ENCODE data around the gene FARSB. TPM values are rescaled to one million over a fixed set of nuclear protein-coding genes. Genes with fewer than 3 reads are reported as not detected.

Gene FARSB
- total RNA-seq (2021) (70.3 and 72.1 TPM in 2 replicates), Bru-seq, nascent RNA (percentile 94 among the genes with signal in this experiment), BruChase-seq, experiment 1, labeled RNA remaining after a 2-hour chase (percentile 85 among the genes with signal in this experiment), BruChase-seq, experiment 2, labeled RNA remaining after a 6-hour chase (percentile 86 among the genes with signal in this experiment)
- long read RNA-seq, transcript FARSB-201 (17 exons, 3,369 nt) = major isoform, 369 of 399 reads
- long read RNA-seq, partial matches to known transcripts = 3 of 399 reads
- long read RNA-seq, other reads (novel, unspliced or antisense) = 27 of 399 reads

GRCh38 chr2:222655787-222656525 lies at the start of gene FARSB:
Gene FARSB, minus strand, starts transcription at chr2:222656092. Its CDS starts 19 bp downstream, at chr2:222656073.
- peaks cover 34% of the 10 kb centered on the region for H3K4me1 ChIP-seq (ENCODE audit: insufficient read depth, low read length, poor library complexity, severe bottlenecking)
- DNase-seq (ENCODE audit: low spot score) = peak; percentile 98
- no peak for TF ChIP-seq CTCF (conservative IDR thresholded peaks at IDR 0.05; ENCODE audit: low read depth, low read length)
- TF ChIP-seq EZH2 (IDR thresholded peaks at IDR 0.05; ENCODE audit: borderline replicate concordance, low read depth, low read length, poor library complexity, severe bottlenecking) = no peak
- ChIA-PET CTCF (no interaction called here), POLR2A (ENCODE audit: low non-redundant PET) (no interaction called here)
- no peaks in the 10 kb centered on the region for H3K27me3 ChIP-seq (replicated peaks; ENCODE audit: insufficient read depth, low read depth, low read length, poor library complexity)
- intact Hi-C loops (cut with micrococcal nuclease; ENCODE audit: unreplicated experiment) = no loop called here
- no TSS peak for BruUV-seq (replicated peaks)
- no peaks in the 10 kb centered on the region for H3K9me3 ChIP-seq (ENCODE audit: low read depth, low read length, poor library complexity, severe bottlenecking)
- H3K27ac ChIP-seq (ENCODE audit: low read depth, low read length, poor library complexity, severe bottlenecking) = peak within 1 kb of the TSS; percentile 99
- peak within 1 kb of the TSS; percentile 76 for H3K4me3 ChIP-seq (ENCODE audit: low read depth, low read length, poor library complexity, severe bottlenecking)
- H3K36me3 ChIP-seq (ENCODE audit: insufficient read depth, low read length, poor library complexity, severe bottlenecking) = no peaks in the 10 kb centered on the region

GRCh38 chr2:222703886-222704285 lies 48.0 kb upstream of the FARSB start:
- Histone ChIP-seq H3K4me1 (ENCODE audit: insufficient read depth, low read length, poor library complexity, severe bottlenecking) (peaks cover 11% of the 10 kb centered on the region), H3K27ac (ENCODE audit: low read depth, low read length, poor library complexity, severe bottlenecking) (no peak overlapping the region), H3K4me3 (ENCODE audit: low read depth, low read length, poor library complexity, severe bottlenecking) (no peak overlapping the region), H3K9me3 (ENCODE audit: low read depth, low read length, poor library complexity, severe bottlenecking) (no peaks in the 10 kb centered on the region), H3K36me3 (ENCODE audit: insufficient read depth, low read length, poor library complexity, severe bottlenecking) (no peaks in the 10 kb centered on the region), H3K27me3 (replicated peaks; ENCODE audit: insufficient read depth, low read depth, low read length, poor library complexity) (no peaks in the 10 kb centered on the region)
- no peak for TF ChIP-seq CTCF (conservative IDR thresholded peaks at IDR 0.05; ENCODE audit: low read depth, low read length)
- TF ChIP-seq EZH2 (IDR thresholded peaks at IDR 0.05; ENCODE audit: borderline replicate concordance, low read depth, low read length, poor library complexity, severe bottlenecking) = no peak
- intact Hi-C loops (cut with micrococcal nuclease; ENCODE audit: unreplicated experiment) = no loop called here
- ChIA-PET POLR2A (ENCODE audit: low non-redundant PET) (interaction anchor here (0.6 to 0.7 kb wide), 2 partner anchors 49 to 222 kb away, joined by 5 to 6 read pairs; no protein-coding TSS in a partner anchor), CTCF (no interaction called here)
- no TSS peak for BruUV-seq (replicated peaks)
- no peak for DNase-seq (ENCODE audit: low spot score)

- H3K27me3 ChIP-seq (replicated peaks; ENCODE audit: insufficient read depth, low read depth, low read length, poor library complexity) = no peaks in the 10 kb centered on the region
- no peak for DNase-seq (ENCODE audit: low spot score)
- H3K4me1 ChIP-seq (ENCODE audit: insufficient read depth, low read length, poor library complexity, severe bottlenecking) = peaks cover 4% of the 10 kb centered on the region
- intact Hi-C loops (cut with micrococcal nuclease; ENCODE audit: unreplicated experiment) = no loop called here
- POLR2A ChIA-PET (ENCODE audit: low non-redundant PET) = no interaction called here
- CTCF ChIA-PET = no interaction called here
- no peaks in the 10 kb centered on the region for H3K9me3 ChIP-seq (ENCODE audit: low read depth, low read length, poor library complexity, severe bottlenecking)
- no peaks in the 10 kb centered on the region for H3K36me3 ChIP-seq (ENCODE audit: insufficient read depth, low read length, poor library complexity, severe bottlenecking)
- no TSS peak for BruUV-seq (replicated peaks)
- no peak for TF ChIP-seq CTCF (conservative IDR thresholded peaks at IDR 0.05; ENCODE audit: low read depth, low read length)
- TF ChIP-seq EZH2 (IDR thresholded peaks at IDR 0.05; ENCODE audit: borderline replicate concordance, low read depth, low read length, poor library complexity, severe bottlenecking) = no peak
- H3K27ac ChIP-seq (ENCODE audit: low read depth, low read length, poor library complexity, severe bottlenecking) = no peak overlapping the region
- H3K4me3 ChIP-seq (ENCODE audit: low read depth, low read length, poor library complexity, severe bottlenecking) = no peak overlapping the region
Observed at GRCh38 chr2:222703091-222703490, 47.2 kb upstream of the FARSB start.
